Raji (cell line): Measurements from ENCODE around the gene CARF.

Source experiments
- POLR2A ChIP-seq: IDR thresholded peaks from 2 replicates; pipeline ENCODE4 v1.6.1; 2011; ENCODE audit warnings: low read depth, low read length, control low read depth; ENCODE audit not compliant: insufficient read depth

CARF gene

DNA sequence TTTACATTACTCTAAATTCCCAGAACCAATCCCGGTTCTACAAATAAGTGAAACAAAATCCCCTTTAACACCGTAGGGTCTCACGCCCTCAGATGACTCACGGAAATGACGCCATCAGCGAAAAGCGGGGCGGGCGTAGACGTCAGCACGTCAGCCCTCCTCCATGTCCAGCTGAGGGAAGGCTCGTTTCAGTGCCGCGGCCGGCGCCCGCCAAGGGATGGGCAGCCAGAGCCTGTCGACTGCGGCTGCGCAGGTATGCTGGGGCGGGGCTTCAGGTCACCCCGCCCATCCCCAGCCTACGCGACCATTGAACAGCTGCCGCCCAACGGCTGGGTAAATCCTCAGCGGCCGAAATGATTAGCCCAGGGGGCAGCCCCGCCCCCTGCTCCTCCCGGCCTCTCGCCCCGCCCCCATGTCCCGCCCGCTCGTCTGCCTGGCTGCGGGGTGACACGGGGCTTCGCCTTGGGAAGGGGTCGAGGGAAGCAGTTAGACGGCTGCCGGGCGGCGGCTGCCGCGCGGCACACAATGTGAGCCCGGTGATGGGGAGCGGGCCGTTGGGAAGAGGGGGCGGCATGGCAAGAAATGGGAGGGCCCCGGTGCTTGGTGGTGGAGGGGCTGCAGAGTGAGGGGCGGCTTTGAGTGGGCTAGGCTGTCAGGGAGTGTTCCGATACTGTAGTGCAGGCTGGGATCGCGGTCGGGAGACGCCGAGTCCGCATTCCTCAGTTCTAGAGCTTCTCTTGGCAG, 102.6 kb downstream of the CARF start, which contains the start of gene NBEAL1:
Gene NBEAL1 (plus strand): TSS at position 420 of the 744 bp plus-strand sequence. CDS start 1,510 bp downstream, outside the sequence.
- peak; percentile 71 for TF ChIP-seq POLR2A

DNA sequence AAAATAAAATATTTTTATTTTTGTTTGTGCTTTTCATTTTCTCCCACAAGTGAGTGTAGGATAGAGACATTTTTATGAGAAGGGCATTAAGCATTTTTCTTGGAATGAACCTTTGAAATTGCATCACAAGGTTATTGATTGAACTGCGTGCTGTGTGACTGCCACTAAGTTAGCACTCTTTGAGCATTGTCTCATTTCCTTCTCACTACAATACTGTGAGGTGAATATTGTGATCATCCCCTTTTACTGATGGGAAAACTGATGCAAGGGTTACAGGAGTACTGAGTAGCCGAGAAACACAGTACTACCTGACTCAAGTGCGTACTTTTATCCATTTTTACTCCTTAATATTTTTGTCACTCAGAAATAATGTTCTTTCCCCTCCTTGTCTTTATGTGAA, 104.6 kb downstream of the CARF start:
- no peak for TF ChIP-seq POLR2A

GRCh38 chr2:203018181-203018580, 106.1 kb downstream of the CARF start:
- TF ChIP-seq POLR2A, result no peak

- no peak for TF ChIP-seq POLR2A
Measured at GRCh38 chr2:203019142-203019541, 107.1 kb downstream of the CARF start.

DNA sequence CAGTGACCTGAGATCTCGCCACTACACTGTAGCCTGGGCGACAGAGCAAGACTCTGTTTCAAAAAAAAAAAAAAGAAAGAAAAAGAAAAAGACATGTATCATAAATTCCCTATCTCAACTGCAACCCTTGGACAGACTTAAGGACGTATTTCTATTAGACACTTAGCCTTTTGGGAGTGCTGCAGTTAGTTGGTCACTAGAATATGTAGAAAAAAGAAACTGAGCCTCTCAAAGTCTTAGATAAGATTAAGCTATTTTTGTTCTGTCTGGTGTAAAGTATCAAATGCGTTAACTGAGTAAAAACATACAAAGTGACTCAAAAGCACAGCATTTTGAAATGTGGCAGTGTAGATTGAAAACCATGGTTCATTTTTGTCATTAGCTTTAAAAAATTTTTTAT, 109.9 kb downstream of the CARF start:
- no peak for TF ChIP-seq POLR2A

DNA sequence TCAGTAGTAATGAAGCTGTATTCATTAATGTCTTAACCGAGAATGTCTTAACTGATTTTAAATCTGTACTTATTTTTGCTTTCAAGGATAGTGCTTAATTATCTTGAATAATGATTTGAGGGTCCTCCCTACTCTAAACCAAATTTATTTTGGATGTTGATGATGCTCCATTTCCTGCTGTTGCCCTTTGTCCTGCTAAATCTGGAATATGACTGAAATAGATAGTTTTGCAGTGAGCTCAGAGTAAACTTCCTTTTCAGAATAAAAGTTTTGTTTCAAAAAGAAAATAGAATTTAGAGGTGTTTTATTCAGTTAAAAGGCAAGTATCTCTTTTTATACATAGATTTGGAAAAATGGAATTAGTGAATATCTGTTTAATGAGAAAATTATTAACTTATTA, 110.7 kb downstream of the CARF start:
- TF ChIP-seq POLR2A, result no peak

DNA sequence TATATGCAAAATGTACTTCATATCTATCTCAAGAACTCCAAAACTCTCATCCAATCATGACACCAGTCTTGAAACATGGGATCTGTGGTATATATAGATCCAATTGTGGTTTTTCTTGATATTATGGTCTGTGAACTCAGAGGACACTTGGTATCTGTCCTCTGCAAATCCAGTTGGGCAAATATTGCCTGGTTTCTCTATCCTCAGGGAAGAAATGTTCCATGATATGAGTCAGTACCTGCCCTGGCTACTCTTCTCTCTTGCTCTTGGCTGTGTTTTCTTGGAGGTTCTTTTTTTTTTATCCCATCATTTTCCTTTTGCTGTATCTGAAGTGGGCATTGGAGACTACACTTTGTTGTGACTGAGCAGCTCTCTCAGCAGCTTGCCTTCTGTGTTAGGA, 113.5 kb downstream of the CARF start:
- TF ChIP-seq POLR2A, result no peak

DNA sequence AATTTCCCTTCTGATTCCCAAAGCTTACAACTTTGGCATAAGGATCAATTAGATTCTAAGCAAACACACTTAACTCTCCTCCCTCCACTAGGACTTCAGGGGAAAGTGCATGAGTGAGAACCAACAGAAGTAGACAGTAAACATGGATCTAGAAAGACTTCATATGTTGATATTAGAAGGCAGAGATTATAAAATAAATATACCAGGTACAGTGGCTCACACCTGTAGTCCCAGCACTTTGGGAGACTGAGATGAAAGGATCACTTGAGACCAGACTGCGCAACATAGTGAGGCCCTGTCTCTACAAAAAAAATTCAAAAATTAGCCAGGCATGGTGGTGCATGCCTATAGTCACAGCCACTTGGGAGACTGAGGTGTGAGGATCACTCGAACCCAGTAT, 118.5 kb downstream of the CARF start:
- no peak for TF ChIP-seq POLR2A

- no peak for TF ChIP-seq POLR2A
Measured at GRCh38 chr2:203030991-203031390, 118.9 kb downstream of the CARF start.

- TF ChIP-seq POLR2A, result no peak
Measured at GRCh38 chr2:203033395-203033794, 121.3 kb downstream of the CARF start.

- no peak for TF ChIP-seq POLR2A
Measured at GRCh38 chr2:203035879-203036470, 123.9 kb downstream of the CARF start.
